ENCODE data around the gene LINGO4. TPM values are rescaled to one million over a fixed set of nuclear protein-coding genes. Genes with fewer than 3 reads are reported as not detected.

Gene LINGO4
- total and polyA plus RNA-seq, 2 of the 13 experiments (the other 11 are each of a cell fraction or from before 2014, with no cell fraction given), result 0.02 to 0.05 TPM

DNA sequence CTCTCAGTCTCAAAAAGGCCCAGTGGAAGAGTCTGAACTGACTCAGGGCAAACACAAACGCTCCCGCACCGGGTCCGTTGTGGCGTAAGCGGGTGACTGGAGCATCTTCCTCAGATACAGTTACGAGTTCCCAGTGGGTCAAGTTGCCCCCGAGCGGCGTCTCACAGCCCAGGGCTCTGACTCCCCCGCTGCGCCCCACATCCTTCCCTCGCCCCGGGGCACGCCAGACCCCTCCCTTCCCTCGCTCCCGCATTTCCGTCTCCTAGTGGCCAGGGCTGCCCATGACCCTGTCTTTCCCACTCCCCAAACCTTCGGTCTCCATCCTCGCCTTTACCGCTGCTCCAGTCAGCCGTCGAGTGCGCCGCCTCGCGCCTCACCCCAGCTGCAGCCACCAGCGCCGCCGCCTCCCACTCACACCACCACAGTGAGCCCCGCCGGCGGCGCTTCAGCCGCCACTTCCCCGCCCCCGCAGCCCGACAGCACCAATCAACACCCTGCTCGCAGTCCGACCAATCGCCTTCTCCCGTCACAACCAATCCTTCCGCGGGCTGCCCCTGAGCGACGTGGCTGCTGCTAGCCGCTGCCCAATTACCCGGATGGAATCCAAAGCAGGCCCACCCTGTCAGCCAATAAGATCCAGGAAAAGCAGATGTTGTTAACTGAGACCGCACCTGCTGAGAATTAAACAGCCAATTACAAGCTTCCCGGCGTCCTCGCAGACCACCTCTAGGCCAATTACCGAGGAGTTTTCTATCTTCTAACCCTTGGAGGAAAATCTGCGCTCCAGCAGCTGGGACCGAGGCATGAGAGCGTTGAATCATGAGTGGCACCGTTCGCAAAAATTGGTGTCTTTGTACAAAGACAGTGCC, 14.9 kb downstream of the LINGO4 start, which contains the start of gene TDRKH (continued):
- TF ChIP-seq, protein P1, sequence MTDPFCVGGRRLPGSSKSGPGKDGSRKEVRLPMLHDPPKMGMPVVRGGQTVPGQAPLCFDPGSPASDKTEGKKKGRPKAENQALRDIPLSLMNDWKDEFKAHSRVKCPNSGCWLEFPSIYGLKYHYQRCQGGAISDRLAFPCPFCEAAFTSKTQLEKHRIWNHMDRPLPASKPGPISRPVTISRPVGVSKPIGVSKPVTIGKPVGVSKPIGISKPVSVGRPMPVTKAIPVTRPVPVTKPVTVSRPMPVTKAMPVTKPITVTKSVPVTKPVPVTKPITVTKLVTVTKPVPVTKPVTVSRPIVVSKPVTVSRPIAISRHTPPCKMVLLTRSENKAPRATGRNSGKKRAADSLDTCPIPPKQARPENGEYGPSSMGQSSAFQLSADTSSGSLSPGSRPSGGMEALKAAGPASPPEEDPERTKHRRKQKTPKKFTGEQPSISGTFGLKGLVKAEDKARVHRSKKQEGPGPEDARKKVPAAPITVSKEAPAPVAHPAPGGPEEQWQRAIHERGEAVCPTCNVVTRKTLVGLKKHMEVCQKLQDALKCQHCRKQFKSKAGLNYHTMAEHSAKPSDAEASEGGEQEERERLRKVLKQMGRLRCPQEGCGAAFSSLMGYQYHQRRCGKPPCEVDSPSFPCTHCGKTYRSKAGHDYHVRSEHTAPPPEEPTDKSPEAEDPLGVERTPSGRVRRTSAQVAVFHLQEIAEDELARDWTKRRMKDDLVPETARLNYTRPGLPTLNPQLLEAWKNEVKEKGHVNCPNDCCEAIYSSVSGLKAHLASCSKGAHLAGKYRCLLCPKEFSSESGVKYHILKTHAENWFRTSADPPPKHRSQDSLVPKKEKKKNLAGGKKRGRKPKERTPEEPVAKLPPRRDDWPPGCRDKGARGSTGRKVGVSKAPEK (CRISPR knock-in tag; IDR thresholded peaks at IDR 0.05; ENCODE audit: borderline replicate concordance), result peak; percentile 77; the same call in 1 of the 2 replicates
- TF ChIP-seq HOXD1 (CRISPR knock-in tag; IDR thresholded peaks at IDR 0.05) (peak; percentile 82; the same call in 1 of the 2 replicates), ZFP82 (CRISPR knock-in tag; IDR thresholded peaks at IDR 0.05; ENCODE audit: borderline replicate concordance) (no peak; the same call in 1 of the 2 replicates), FOXP1 (IDR thresholded peaks at IDR 0.05) (no peak), FOXP1 (CRISPR knock-in tag; IDR thresholded peaks at IDR 0.05) (no peak), HNRNPK (IDR thresholded peaks at IDR 0.05; ENCODE audit: low read depth, low read length, poor library complexity, severe bottlenecking) (peak; percentile 78), ZNF83 (CRISPR knock-in tag; IDR thresholded peaks at IDR 0.05; ENCODE audit: borderline replicate concordance) (peak; percentile 89; the same call in 1 of the 2 replicates), FOSL2 (CRISPR knock-in tag; IDR thresholded peaks at IDR 0.05) (peak; percentile 26; the same call in 1 of the 2 replicates), ZNF101 (CRISPR knock-in tag; IDR thresholded peaks at IDR 0.05; ENCODE audit: borderline replicate concordance, low read depth) (no peak), TMF1 (CRISPR knock-in tag; IDR thresholded peaks at IDR 0.05; ENCODE audit: low read depth) (0 out of 2 replicates have a peak, but pooled peaks have one; percentile 70), MED1 (CRISPR knock-in tag; IDR thresholded peaks at IDR 0.05) (peak; percentile 44), RBM39 (IDR thresholded peaks at IDR 0.05; ENCODE audit: low read depth, low read length, poor library complexity, severe bottlenecking) (peak; percentile 72), AKAP8 (CRISPR knock-in tag; IDR thresholded peaks at IDR 0.05) (peak; percentile 54; the same call in 1 of the 2 replicates), ZNF713 (CRISPR knock-in tag; IDR thresholded peaks at IDR 0.05) (no peak), MIER2 (CRISPR knock-in tag; IDR thresholded peaks at IDR 0.05) (0 out of 2 replicates have a peak, but pooled peaks have one; percentile 12), PTBP1 (IDR thresholded peaks at IDR 0.05; ENCODE audit: low read depth, low read length, poor library complexity, severe bottlenecking) (no peak), ZNF3 (CRISPR knock-in tag; IDR thresholded peaks at IDR 0.05) (no peak), ZNF672 (CRISPR knock-in tag; IDR thresholded peaks at IDR 0.05) (no peak), SOX5 (CRISPR knock-in tag; IDR thresholded peaks at IDR 0.05; ENCODE audit: borderline replicate concordance) (no peak), TCF7 (IDR thresholded peaks at IDR 0.05; ENCODE audit: low read depth) (no peak)
- TF ChIP-seq, protein P2, sequence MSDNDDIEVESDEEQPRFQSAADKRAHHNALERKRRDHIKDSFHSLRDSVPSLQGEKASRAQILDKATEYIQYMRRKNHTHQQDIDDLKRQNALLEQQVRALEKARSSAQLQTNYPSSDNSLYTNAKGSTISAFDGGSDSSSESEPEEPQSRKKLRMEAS (IDR thresholded peaks at IDR 0.05), result peak; percentile 96
- TF ChIP-seq, protein P3, sequence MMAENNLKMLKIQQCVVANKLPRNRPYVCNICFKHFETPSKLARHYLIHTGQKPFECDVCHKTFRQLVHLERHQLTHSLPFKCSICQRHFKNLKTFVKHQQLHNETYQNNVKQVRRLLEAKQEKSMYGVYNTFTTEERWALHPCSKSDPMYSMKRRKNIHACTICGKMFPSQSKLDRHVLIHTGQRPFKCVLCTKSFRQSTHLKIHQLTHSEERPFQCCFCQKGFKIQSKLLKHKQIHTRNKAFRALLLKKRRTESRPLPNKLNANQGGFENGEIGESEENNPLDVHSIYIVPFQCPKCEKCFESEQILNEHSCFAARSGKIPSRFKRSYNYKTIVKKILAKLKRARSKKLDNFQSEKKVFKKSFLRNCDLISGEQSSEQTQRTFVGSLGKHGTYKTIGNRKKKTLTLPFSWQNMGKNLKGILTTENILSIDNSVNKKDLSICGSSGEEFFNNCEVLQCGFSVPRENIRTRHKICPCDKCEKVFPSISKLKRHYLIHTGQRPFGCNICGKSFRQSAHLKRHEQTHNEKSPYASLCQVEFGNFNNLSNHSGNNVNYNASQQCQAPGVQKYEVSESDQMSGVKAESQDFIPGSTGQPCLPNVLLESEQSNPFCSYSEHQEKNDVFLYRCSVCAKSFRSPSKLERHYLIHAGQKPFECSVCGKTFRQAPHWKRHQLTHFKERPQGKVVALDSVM (CRISPR knock-in tag; IDR thresholded peaks at IDR 0.05), result no peak
- TF ChIP-seq, protein P4, sequence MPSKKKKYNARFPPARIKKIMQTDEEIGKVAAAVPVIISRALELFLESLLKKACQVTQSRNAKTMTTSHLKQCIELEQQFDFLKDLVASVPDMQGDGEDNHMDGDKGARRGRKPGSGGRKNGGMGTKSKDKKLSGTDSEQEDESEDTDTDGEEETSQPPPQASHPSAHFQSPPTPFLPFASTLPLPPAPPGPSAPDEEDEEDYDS (CRISPR knock-in tag; IDR thresholded peaks at IDR 0.05), result peak; percentile 55; the same call in 1 of the 2 replicates

All from HepG2 (cell line).